PFSK-1 (cell line): ENCODE data around the gene SLC24A3.

ENCODE experiments used
- FOXP2 ChIP-seq: optimal IDR thresholded peaks from 2 replicates; pipeline ENCODE3; 2011; ENCODE audit warnings: borderline replicate concordance, control low read depth, inconsistent platforms; ENCODE audit not compliant: insufficient read depth; ENCODE audit errors: extremely low read length, extremely low read depth
- POLR2AphosphoS5 ChIP-seq: IDR thresholded peaks from 2 replicates; pipeline ENCODE4 v1.6.1; 2012; ENCODE audit warnings: low read depth, mild to moderate bottlenecking, control low read depth, low read length, moderate library complexity
- REST ChIP-seq, 2 experiments: IDR thresholded peaks; 2 replicates each; pipeline versions ENCODE4 v1.6.1 to v1.8.0; 2011 to 2012; ENCODE audit warnings: low read depth in 2 of 2, low read length in 2 of 2, control low read depth in 1 of 2, inconsistent platforms in 1 of 2, mild to moderate bottlenecking in 1 of 2, moderate library complexity in 1 of 2; ENCODE audit not compliant: insufficient read depth in 1 of 2
- SIN3A ChIP-seq: IDR thresholded peaks from 2 replicates; pipeline ENCODE4 v1.6.1; 2012; ENCODE audit warnings: mild to moderate bottlenecking, low read length, moderate library complexity, borderline replicate concordance; ENCODE audit not compliant: insufficient read depth
- TAF1 ChIP-seq: IDR thresholded peaks from 2 replicates; pipeline ENCODE4 v1.6.1; 2012; ENCODE audit warnings: low read length, control low read depth, borderline replicate concordance; ENCODE audit not compliant: insufficient read depth

- TF ChIP-seq POLR2AphosphoS5 (no peak), SIN3A (no peak), TAF1 (no peak), REST (IDR thresholded peaks at IDR 0.05; ENCODE audit: insufficient read depth in 1 of 2, low read depth in 2 of 2, low read length in 2 of 2) (no peak), FOXP2 (no peak)
These were observed 460.1 kb downstream of the SLC24A3 start for GRCh38 chr20:19672498-19672897.
